HUES48 (cell line): ENCODE data around the gene POLR2A.
A peak's percentile ranks its signal among the peaks of the same experiment; 100 is the strongest.

Experiments used
- H3K27ac ChIP-seq: one replicate; pipeline ENCODE4 v1.7.0; 2013; ENCODE audit warnings: low read depth, low read length, inconsistent platforms
- H3K27me3 ChIP-seq: 2 replicates; pipeline ENCODE4 v1.6.1; 2013; ENCODE audit warnings: mild to moderate bottlenecking, low read length; ENCODE audit not compliant: control insufficient read depth, insufficient read depth
- H3K36me3 ChIP-seq: 2 replicates; pipeline ENCODE4 v1.6.1; 2013; ENCODE audit warnings: low read length; ENCODE audit not compliant: control insufficient read depth, insufficient read depth
- H3K4me1 ChIP-seq: 2 replicates; pipeline ENCODE4 v1.6.1; 2013; ENCODE audit warnings: mild to moderate bottlenecking, low read length; ENCODE audit not compliant: control insufficient read depth, insufficient read depth
- H3K4me3 ChIP-seq: 2 replicates; pipeline ENCODE4 v1.5.1; 2013; ENCODE audit warnings: mild to moderate bottlenecking, low read depth, low read length
- H3K9ac ChIP-seq: 2 replicates; pipeline ENCODE4 v1.6.1; 2013; ENCODE audit warnings: mild to moderate bottlenecking, low read depth, low read length, moderate library complexity
- H3K9me3 ChIP-seq: 2 replicates; pipeline ENCODE4 v1.6.1; 2013; ENCODE audit warnings: low read length; ENCODE audit not compliant: control insufficient read depth, insufficient read depth

POLR2A gene

GRCh38 chr17:7441266-7441665 lies 42.9 kb upstream of the POLR2A start:
- H3K4me1 ChIP-seq = peaks cover 28% of the 10 kb centered on the region
- no peaks in the 10 kb centered on the region for H3K36me3 ChIP-seq
- H3K27ac ChIP-seq = peak overlapping the region; percentile 46
- H3K4me3 ChIP-seq = peak overlapping the region; percentile 92
- H3K9me3 ChIP-seq = no peaks in the 10 kb centered on the region
- peaks cover 24% of the 10 kb centered on the region for H3K27me3 ChIP-seq
- H3K9ac ChIP-seq = no peak overlapping the region

GRCh38 chr17:7442142-7442541 lies 42.0 kb upstream of the POLR2A start:
- Histone ChIP-seq H3K27ac (no peak overlapping the region), H3K27me3 (peaks cover 24% of the 10 kb centered on the region), H3K9ac (no peak overlapping the region), H3K36me3 (no peaks in the 10 kb centered on the region), H3K9me3 (no peaks in the 10 kb centered on the region), H3K4me1 (peaks cover 30% of the 10 kb centered on the region), H3K4me3 (no peak overlapping the region)

- Histone ChIP-seq H3K4me3 (no peak overlapping the region), H3K9me3 (no peaks in the 10 kb centered on the region), H3K27ac (no peak overlapping the region), H3K36me3 (no peaks in the 10 kb centered on the region), H3K27me3 (peaks cover 10% of the 10 kb centered on the region), H3K9ac (no peak overlapping the region), H3K4me1 (peaks cover 18% of the 10 kb centered on the region)
Observed at GRCh38 chr17:7443499-7444485, 40.4 kb upstream of the POLR2A start.

GRCh38 chr17:7444682-7445618 lies 39.2 kb upstream of the POLR2A start, which contains the start of gene CHRNB1:
Gene CHRNB1 (plus strand): TSS chr17:7445061. CDS start chr17:7445128, 67 bp downstream.
- Histone ChIP-seq H3K4me1 (peaks cover 15% of the 10 kb centered on the region), H3K9ac (no peak within 1 kb of the TSS), H3K36me3 (no peaks in the 10 kb centered on the region), H3K27ac (peak within 1 kb of the TSS; percentile 76), H3K4me3 (peak within 1 kb of the TSS; percentile 68), H3K9me3 (no peaks in the 10 kb centered on the region), H3K27me3 (no peaks in the 10 kb centered on the region)

GRCh38 chr17:7445619-7445968 lies 38.6 kb upstream of the POLR2A start:
- no peaks in the 10 kb centered on the region for H3K27me3 ChIP-seq
- H3K4me3 ChIP-seq = peak overlapping the region; percentile 68
- H3K4me1 ChIP-seq = peaks cover 15% of the 10 kb centered on the region
- H3K9ac ChIP-seq = no peak overlapping the region
- no peaks in the 10 kb centered on the region for H3K36me3 ChIP-seq
- H3K27ac ChIP-seq = peak overlapping the region; percentile 76
- H3K9me3 ChIP-seq = no peaks in the 10 kb centered on the region

GRCh38 chr17:7448461-7448860 lies 35.7 kb upstream of the POLR2A start:
- Histone ChIP-seq H3K36me3 (no peaks in the 10 kb centered on the region), H3K9ac (no peak overlapping the region), H3K27ac (no peak overlapping the region), H3K27me3 (no peaks in the 10 kb centered on the region), H3K4me3 (no peak overlapping the region), H3K9me3 (no peaks in the 10 kb centered on the region), H3K4me1 (peaks cover 8% of the 10 kb centered on the region)

- Histone ChIP-seq H3K9ac (no peak overlapping the region), H3K36me3 (peaks cover 9% of the 10 kb centered on the region), H3K9me3 (no peaks in the 10 kb centered on the region), H3K27me3 (no peaks in the 10 kb centered on the region), H3K4me1 (peaks cover 12% of the 10 kb centered on the region; the same call in 1 of the 2 replicates), H3K27ac (no peak overlapping the region), H3K4me3 (no peak overlapping the region)
Observed at GRCh38 chr17:7459961-7460545, 24.1 kb upstream of the POLR2A start.

GRCh38 chr17:7460850-7461660 lies 23.1 kb upstream of the POLR2A start:
- H3K4me1 ChIP-seq = peaks cover 9% of the 10 kb centered on the region; the same call in 1 of the 2 replicates
- no peaks in the 10 kb centered on the region for H3K27me3 ChIP-seq
- H3K4me3 ChIP-seq = no peak overlapping the region
- H3K9me3 ChIP-seq = no peaks in the 10 kb centered on the region
- H3K36me3 ChIP-seq = peaks cover 9% of the 10 kb centered on the region
- H3K27ac ChIP-seq = no peak overlapping the region
- H3K9ac ChIP-seq = no peak overlapping the region

- peaks cover 9% of the 10 kb centered on the region; the same call in 1 of the 2 replicates for H3K4me1 ChIP-seq
- H3K27ac ChIP-seq = no peak overlapping the region
- no peaks in the 10 kb centered on the region for H3K27me3 ChIP-seq
- no peak overlapping the region for H3K9ac ChIP-seq
- H3K4me3 ChIP-seq = no peak overlapping the region
- no peaks in the 10 kb centered on the region for H3K9me3 ChIP-seq
- H3K36me3 ChIP-seq = peaks cover 14% of the 10 kb centered on the region
Observed at GRCh38 chr17:7462474-7463371, 21.4 kb upstream of the POLR2A start.
